MCF 10A (cell line): ENCODE measurements around the gene BCL11A. TPM values are rescaled to one million over a fixed set of nuclear protein-coding genes. Genes with fewer than 3 reads are reported as not detected.

ENCODE experiments used
- BruUV-seq: library from RNA; stranded (reverse); fragments of 400-500 nt; replicated peaks from 2 replicates; lab custom pipeline; 2021; lab: Mats Ljungman, UMichigan
- CTCF ChIA-PET: fragments of 300-600 bp; sonication (Branson Sonifier 250); formaldehyde crosslinking; extraction: SDS; loops from one replicate; lab custom pipeline; 2021; ENCODE audit warnings: antibody characterized with exemption, inconsistent platforms; lab: Yijun Ruan, JAX
- POLR2A ChIA-PET: fragments of 300-600, 350-650 bp; sonication (Branson Sonifier 250); formaldehyde crosslinking; extraction: SDS; loops from one replicate; lab custom pipeline; 2020; ENCODE audit warnings: antibody characterized with exemption, inconsistent platforms; lab: Yijun Ruan, JAX
- DNase-seq: peaks from one replicate; pipeline ENCODE4 v3.0.0-alpha.2; 2018; ENCODE audit not compliant: unreplicated experiment
- H3K27ac Mint-ChIP-seq: one replicate; pipeline ENCODE4 v1.8.0; 2022; ENCODE audit warnings: mild to moderate bottlenecking, low read depth, mixed read lengths; ENCODE audit not compliant: unreplicated experiment
- H3K27me3 Mint-ChIP-seq: one replicate; pipeline ENCODE4 v1.8.0; 2022; ENCODE audit warnings: mixed read lengths; ENCODE audit not compliant: insufficient read depth, unreplicated experiment
- H3K36me3 Mint-ChIP-seq: one replicate; pipeline ENCODE4 v1.8.0; 2022; ENCODE audit warnings: mild to moderate bottlenecking, moderate library complexity, mixed read lengths; ENCODE audit not compliant: insufficient read depth, unreplicated experiment
- H3K4me1 Mint-ChIP-seq: one replicate; pipeline ENCODE4 v1.8.0; 2022; ENCODE audit warnings: mixed read lengths; ENCODE audit not compliant: insufficient read depth, unreplicated experiment
- H3K4me3 Mint-ChIP-seq: one replicate; pipeline ENCODE4 v1.8.0; 2022; ENCODE audit warnings: mild to moderate bottlenecking, moderate library complexity, mixed read lengths; ENCODE audit not compliant: unreplicated experiment
- H3K9me3 Mint-ChIP-seq: one replicate; pipeline ENCODE4 v1.8.0; 2022; ENCODE audit warnings: mixed read lengths; ENCODE audit not compliant: unreplicated experiment
- intact Hi-C: fragments of 100-400 bp; cut with micrococcal nuclease; formaldehyde crosslinking; loops from 2 replicates; pipeline ENCODE4 v1.14.1; 2022
- total RNA-seq: library from RNA; stranded (reverse); gene quantifications from 2 replicates; pipeline ENCODE4 v1.2.3, GENCODE V29; 2022
- TF ChIP-seq, protein P1 (sequence below): fragments of 200-600 bp; IDR thresholded peaks from one replicate; pipeline ENCODE4 v1.8.0; 2022; ENCODE audit warnings: antibody characterized with exemption, mild to moderate bottlenecking; ENCODE audit not compliant: unreplicated experiment

The BCL11A gene
- total RNA-seq, 1 experiment from 2014 or later = 5.3 TPM

- CTCF ChIA-PET = interaction anchor here (0.6 to 1.1 kb wide), 4 partner anchors 8 to 507 kb away, joined by 3 to 5 read pairs (median 4); no protein-coding TSS in a partner anchor
- Mint-ChIP-seq H3K27ac (no peak overlapping the region), H3K4me1 (peaks cover 24% of the 10 kb centered on the region), H3K4me3 (peak overlapping the region; percentile 44), H3K36me3 (peaks cover 22% of the 10 kb centered on the region), H3K9me3 (no peaks in the 10 kb centered on the region), H3K27me3 (no peaks in the 10 kb centered on the region)
- DNase-seq = no peak
- POLR2A ChIA-PET = interaction anchor here (0.9 to 1.0 kb wide), 3 partner anchors 11 to 87 kb away, joined by 3 to 7 read pairs (median 3); no protein-coding TSS in a partner anchor
- BruUV-seq = no TSS peak
- TF ChIP-seq, protein P1, sequence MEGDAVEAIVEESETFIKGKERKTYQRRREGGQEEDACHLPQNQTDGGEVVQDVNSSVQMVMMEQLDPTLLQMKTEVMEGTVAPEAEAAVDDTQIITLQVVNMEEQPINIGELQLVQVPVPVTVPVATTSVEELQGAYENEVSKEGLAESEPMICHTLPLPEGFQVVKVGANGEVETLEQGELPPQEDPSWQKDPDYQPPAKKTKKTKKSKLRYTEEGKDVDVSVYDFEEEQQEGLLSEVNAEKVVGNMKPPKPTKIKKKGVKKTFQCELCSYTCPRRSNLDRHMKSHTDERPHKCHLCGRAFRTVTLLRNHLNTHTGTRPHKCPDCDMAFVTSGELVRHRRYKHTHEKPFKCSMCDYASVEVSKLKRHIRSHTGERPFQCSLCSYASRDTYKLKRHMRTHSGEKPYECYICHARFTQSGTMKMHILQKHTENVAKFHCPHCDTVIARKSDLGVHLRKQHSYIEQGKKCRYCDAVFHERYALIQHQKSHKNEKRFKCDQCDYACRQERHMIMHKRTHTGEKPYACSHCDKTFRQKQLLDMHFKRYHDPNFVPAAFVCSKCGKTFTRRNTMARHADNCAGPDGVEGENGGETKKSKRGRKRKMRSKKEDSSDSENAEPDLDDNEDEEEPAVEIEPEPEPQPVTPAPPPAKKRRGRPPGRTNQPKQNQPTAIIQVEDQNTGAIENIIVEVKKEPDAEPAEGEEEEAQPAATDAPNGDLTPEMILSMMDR = no peak
- intact Hi-C loops = no loop called here
Observed at GRCh38 chr2:60529785-60530627, 23.4 kb downstream of the BCL11A start.

DNA sequence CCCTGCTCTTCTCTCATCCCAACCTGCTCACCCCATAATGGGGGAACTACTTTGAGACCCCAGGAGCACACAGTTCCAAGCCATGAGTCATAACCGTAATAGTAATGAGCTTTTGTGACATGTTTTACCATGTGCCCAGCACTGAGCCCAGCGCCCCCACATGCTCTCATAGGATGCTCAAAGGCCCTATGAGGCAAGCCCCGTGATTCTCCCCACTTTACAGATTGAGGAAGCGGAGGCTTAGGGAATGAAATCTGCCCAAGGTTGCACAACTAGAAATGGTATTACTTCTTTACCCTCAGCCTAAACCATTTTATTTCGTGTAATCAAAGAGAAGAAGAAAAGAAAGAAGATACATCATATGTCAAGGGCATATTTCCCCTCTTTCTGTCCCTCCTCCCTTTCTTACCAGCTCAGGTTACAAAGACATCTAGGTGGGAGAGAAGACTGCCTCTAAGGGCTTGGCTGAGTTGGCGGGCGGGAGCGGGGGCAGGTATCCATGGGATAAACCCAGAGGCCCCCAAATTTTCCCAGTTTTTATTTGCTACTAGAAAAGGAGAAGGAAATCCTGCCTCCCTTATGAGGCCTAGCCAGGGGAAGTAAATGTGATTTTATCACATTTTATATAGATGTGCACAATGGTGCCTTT is 24.2 kb downstream of the BCL11A start:
- no peak overlapping the region for H3K4me3 Mint-ChIP-seq
- intact Hi-C loops = no loop called here
- POLR2A ChIA-PET = interaction anchor here (1.0 to 1.2 kb wide), 3 partner anchors 11 to 87 kb away, joined by 3 to 7 read pairs (median 3); no protein-coding TSS in a partner anchor

GRCh38 chr2:60528281-60529020 is 25.0 kb downstream of the BCL11A start:
- H3K27me3 Mint-ChIP-seq = no peaks in the 10 kb centered on the region
- TF ChIP-seq, protein P1 = no peak
- ChIA-PET POLR2A (interaction anchor here (1.2 kb wide), 1 partner anchor 12 kb away, joined by 3 read pairs; no protein-coding TSS in a partner anchor), CTCF (interaction anchor here (0.5 kb wide), 1 partner anchor 23 kb away, joined by 3 read pairs; no protein-coding TSS in a partner anchor)
- H3K27ac Mint-ChIP-seq = no peak overlapping the region
- H3K4me3 Mint-ChIP-seq = no peak overlapping the region
- no TSS peak for BruUV-seq
- intact Hi-C loops = no loop called here
- H3K36me3 Mint-ChIP-seq = peaks cover 22% of the 10 kb centered on the region
- peaks cover 24% of the 10 kb centered on the region for H3K4me1 Mint-ChIP-seq
- DNase-seq = no peak
- no peaks in the 10 kb centered on the region for H3K9me3 Mint-ChIP-seq

More for the DNA sequence above, 24.2 kb downstream of the BCL11A start:
- no peak for DNase-seq
- Mint-ChIP-seq H3K9me3 (no peaks in the 10 kb centered on the region), H3K27me3 (no peaks in the 10 kb centered on the region), H3K27ac (no peak overlapping the region), H3K4me1 (peaks cover 24% of the 10 kb centered on the region), H3K36me3 (peaks cover 22% of the 10 kb centered on the region)
- BruUV-seq = no TSS peak
- CTCF ChIA-PET = interaction anchor here (0.5 to 0.6 kb wide), 2 partner anchors 20 to 24 kb away, joined by 3 read pairs; no protein-coding TSS in a partner anchor
- TF ChIP-seq, protein P1 = no peak
